ENCODE measurements around the gene OTUB1.

- TF ChIP-seq CTCF (IDR thresholded peaks at IDR 0.05) (no peak), EZH2 (IDR thresholded peaks at IDR 0.05) (no peak), EZH2phosphoT487 (IDR thresholded peaks at IDR 0.05) (no peak)
Measured at GRCh38 chr11:64007160-64007628, 21.0 kb downstream of the OTUB1 start.
